Tibial artery (tissue), 4 donors: ENCODE data around the gene GPR61.
A peak's percentile ranks its signal among the peaks of the same experiment; 100 is the strongest.

Experiments used
- DNase-seq, 2 donors: peaks; one replicate each; pipeline ENCODE4 v3.0.0-alpha.2; 2019
- H3K27ac ChIP-seq, 2 donors: fragments of 200-600 bp; sonication (generic) in 1 of 2; 1 replicate in 1 of 2; 2 replicates in 1 of 2; pipeline ENCODE4 v1.5.1; 2018 to 2019; ENCODE audit warnings: mild to moderate bottlenecking in 1 of 2
- H3K27me3 ChIP-seq, 2 donors: fragments of 200-600 bp; sonication (generic) in 1 of 2; one replicate each; pipeline versions ENCODE4 v1.5.1 to v1.6.0; 2016 to 2019
- H3K36me3 ChIP-seq, 3 donors: fragments of 200-600 bp; sonication (generic) in 2 of 3; one replicate each; pipeline ENCODE4 v1.5.1; 2016 to 2019; ENCODE audit warnings: mild to moderate bottlenecking in 2 of 3
- H3K4me1 ChIP-seq, 4 donors: fragments of 200-600 bp; sonication (generic) in 2 of 4; 1 replicate in 3 of 4; 2 replicates in 1 of 4; pipeline ENCODE4 v1.5.1; 2016 to 2019
- H3K4me3 ChIP-seq, 2 donors: fragments of 200-600 bp; sonication (generic) in 1 of 2; 1 replicate in 1 of 2; 2 replicates in 1 of 2; pipeline ENCODE4 v1.5.1; 2018 to 2019; ENCODE audit warnings: mild to moderate bottlenecking in 2 of 2
- H3K9me3 ChIP-seq, 3 donors: fragments of 200-600 bp; sonication (generic) in 1 of 3; one replicate each; pipeline ENCODE4 v1.5.1; 2016 to 2019
- intact Hi-C: fragments of 100-400 bp; cut with DNase I; formaldehyde crosslinking; loops from one replicate; pipeline ENCODE4 v1.15.0; 2023; ENCODE audit warnings: low total_unique reads
- TF ChIP-seq, protein P1 (sequence below), 2 experiments: fragments of 200-600 bp in 1 of 2; fragments of 450-650 bp in 1 of 2; IDR thresholded peaks; one replicate each; pipeline ENCODE4 v1.5.1; 2017 to 2019; ENCODE audit warnings: antibody characterized with exemption in 2 of 2, mild to moderate bottlenecking in 1 of 2, moderate library complexity in 1 of 2

GPR61 gene

GRCh38 chr1:109499081-109499480, 40.6 kb upstream of the GPR61 start:
- intact Hi-C loops = no loop called here
- peak overlapping the region; percentile 57 to 59 for H3K27ac ChIP-seq
- H3K4me1 ChIP-seq = peaks cover 0 to 71% (median 45%) of the 10 kb centered on the region in 4 donors
- no peak for DNase-seq
- peaks cover 0 to 50% (median 22%) of the 10 kb centered on the region in 3 donors for H3K36me3 ChIP-seq
- H3K4me3 ChIP-seq = no peak overlapping the region
- H3K27me3 ChIP-seq = no peaks in the 10 kb centered on the region
- TF ChIP-seq, protein P1, sequence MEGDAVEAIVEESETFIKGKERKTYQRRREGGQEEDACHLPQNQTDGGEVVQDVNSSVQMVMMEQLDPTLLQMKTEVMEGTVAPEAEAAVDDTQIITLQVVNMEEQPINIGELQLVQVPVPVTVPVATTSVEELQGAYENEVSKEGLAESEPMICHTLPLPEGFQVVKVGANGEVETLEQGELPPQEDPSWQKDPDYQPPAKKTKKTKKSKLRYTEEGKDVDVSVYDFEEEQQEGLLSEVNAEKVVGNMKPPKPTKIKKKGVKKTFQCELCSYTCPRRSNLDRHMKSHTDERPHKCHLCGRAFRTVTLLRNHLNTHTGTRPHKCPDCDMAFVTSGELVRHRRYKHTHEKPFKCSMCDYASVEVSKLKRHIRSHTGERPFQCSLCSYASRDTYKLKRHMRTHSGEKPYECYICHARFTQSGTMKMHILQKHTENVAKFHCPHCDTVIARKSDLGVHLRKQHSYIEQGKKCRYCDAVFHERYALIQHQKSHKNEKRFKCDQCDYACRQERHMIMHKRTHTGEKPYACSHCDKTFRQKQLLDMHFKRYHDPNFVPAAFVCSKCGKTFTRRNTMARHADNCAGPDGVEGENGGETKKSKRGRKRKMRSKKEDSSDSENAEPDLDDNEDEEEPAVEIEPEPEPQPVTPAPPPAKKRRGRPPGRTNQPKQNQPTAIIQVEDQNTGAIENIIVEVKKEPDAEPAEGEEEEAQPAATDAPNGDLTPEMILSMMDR (IDR thresholded peaks at IDR 0.05) = no peak
- no peaks in the 10 kb centered on the region for H3K9me3 ChIP-seq

GRCh38 chr1:109499661-109500536, 39.8 kb upstream of the GPR61 start:
- Histone ChIP-seq H3K9me3 (no peaks in the 10 kb centered on the region), H3K4me3 (no peak overlapping the region), H3K27me3 (no peaks in the 10 kb centered on the region), H3K36me3 (peaks cover 0 to 50% (median 22%) of the 10 kb centered on the region in 3 donors), H3K4me1 (peaks cover 0 to 66% (median 41%) of the 10 kb centered on the region in 4 donors), H3K27ac (peak overlapping the region; percentile 57 to 59)
- DNase-seq = no peak
- intact Hi-C loops = no loop called here
- TF ChIP-seq, protein P1 (IDR thresholded peaks at IDR 0.05) = peak in 1 of 2 experiments; percentile 28

DNA sequence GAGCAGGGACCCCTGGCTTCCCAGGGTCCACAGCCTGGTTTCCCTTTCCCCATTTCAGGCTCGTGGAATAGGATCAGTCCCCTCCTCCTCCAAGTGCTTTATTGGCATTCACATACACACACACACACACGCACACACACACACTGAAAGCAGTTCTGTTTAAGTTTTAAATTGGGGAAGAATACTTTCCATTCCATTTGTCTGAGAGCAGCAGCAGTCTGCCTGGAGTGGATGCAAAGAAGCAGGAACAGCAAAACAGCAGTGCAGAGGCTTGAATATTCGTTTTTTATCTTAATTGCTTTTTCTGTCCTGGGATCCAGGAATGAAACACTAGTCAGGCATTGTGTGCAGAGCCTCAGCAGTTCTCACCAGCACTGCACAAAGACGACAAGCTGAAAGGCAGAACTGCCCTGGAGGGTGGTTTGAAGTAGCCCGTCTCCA, 38.7 kb upstream of the GPR61 start:
- peaks cover 0 to 45% (median 18%) of the 10 kb centered on the region in 3 donors for H3K36me3 ChIP-seq
- intact Hi-C loops = loop anchor here (1.0 kb wide), 1 partner anchor 12 kb away; no protein-coding TSS in a partner anchor
- no peak overlapping the region for H3K4me3 ChIP-seq
- DNase-seq = no peak
- TF ChIP-seq, protein P1 (IDR thresholded peaks at IDR 0.05) = no peak
- H3K27me3 ChIP-seq = no peaks in the 10 kb centered on the region
- H3K27ac ChIP-seq = peak overlapping the region; percentile 57 to 59
- peaks cover 0 to 58% (median 32%) of the 10 kb centered on the region in 4 donors for H3K4me1 ChIP-seq
- H3K9me3 ChIP-seq = no peaks in the 10 kb centered on the region

- TF ChIP-seq, protein P1 (IDR thresholded peaks at IDR 0.05) = no peak
- H3K9me3 ChIP-seq = no peaks in the 10 kb centered on the region
- no peak overlapping the region for H3K4me3 ChIP-seq
- intact Hi-C loops = loop anchor here (1.0 kb wide), 1 partner anchor 13 kb away; no protein-coding TSS in a partner anchor
- DNase-seq = no peak
- peaks cover 0 to 37% (median 9%) of the 10 kb centered on the region in 3 donors for H3K36me3 ChIP-seq
- peaks cover 0 to 61% (median 30%) of the 10 kb centered on the region in 4 donors for H3K4me1 ChIP-seq
- peak overlapping the region; percentile 29 to 59 for H3K27ac ChIP-seq
- no peaks in the 10 kb centered on the region for H3K27me3 ChIP-seq
Observed at GRCh38 chr1:109501644-109502363, 37.9 kb upstream of the GPR61 start.

- peaks cover 0 to 57% (median 27%) of the 10 kb centered on the region in 4 donors for H3K4me1 ChIP-seq
- no peaks in the 10 kb centered on the region for H3K9me3 ChIP-seq
- intact Hi-C loops = no loop called here
- no peak for DNase-seq
- peak overlapping the region in 1 of 2 donors; percentile 59 for H3K27ac ChIP-seq
- TF ChIP-seq, protein P1 (IDR thresholded peaks at IDR 0.05) = no peak
- H3K27me3 ChIP-seq = no peaks in the 10 kb centered on the region
- no peak overlapping the region for H3K4me3 ChIP-seq
- H3K36me3 ChIP-seq = peaks cover 0 to 36% (median 3%) of the 10 kb centered on the region in 3 donors
Observed at GRCh38 chr1:109502364-109502851, 37.3 kb upstream of the GPR61 start.
